SK-N-SH (cell line): ENCODE results near the gene TGFBI.

Source experiments
- CHD2 ChIP-seq: fragments of 150-350 bp; IDR thresholded peaks from 2 replicates; pipeline ENCODE4 v1.6.1; 2018; ENCODE audit warnings: low read length; ENCODE audit not compliant: partially characterized antibody
- EP300 ChIP-seq, 2 experiments: IDR thresholded peaks; 2 replicates each; pipeline versions ENCODE4 v1.4.0 to v1.6.1; 2012; ENCODE audit warnings: borderline replicate concordance in 1 of 2, low read depth in 1 of 2, low read length in 1 of 2
- EZH2phosphoT487 ChIP-seq: fragments of 200-600 bp; sonication (generic); IDR thresholded peaks from 2 replicates; pipeline ENCODE4 v1.6.1; 2017; ENCODE audit warnings: low read depth, mixed run types, mild to moderate bottlenecking, antibody characterized with exemption, moderate library complexity, borderline replicate concordance
- FOXM1 ChIP-seq: IDR thresholded peaks from 2 replicates; pipeline ENCODE4 v1.4.0; 2012; ENCODE audit warnings: low read depth, mild to moderate bottlenecking
- JUND ChIP-seq: IDR thresholded peaks from 2 replicates; pipeline ENCODE4 v1.4.0; 2012
- MXI1 ChIP-seq: IDR thresholded peaks from 2 replicates; pipeline ENCODE4 v1.6.1; 2012; ENCODE audit warnings: mild to moderate bottlenecking, low read depth, low read length, improper control_type of control experiment
- POLR2AphosphoS5 ChIP-seq: IDR thresholded peaks from 2 replicates; pipeline ENCODE4 v1.6.1; 2012; ENCODE audit warnings: low read depth, low read length
- RCOR1 ChIP-seq: fragments of 150-350 bp; IDR thresholded peaks from 2 replicates; pipeline ENCODE4 v1.6.1; 2017; ENCODE audit warnings: antibody characterized with exemption, low read length
- SMC3 ChIP-seq: IDR thresholded peaks from 2 replicates; pipeline ENCODE4 v1.6.1; 2012; ENCODE audit warnings: low read depth, low read length, improper control_type of control experiment
- TAF1 ChIP-seq: IDR thresholded peaks from 2 replicates; pipeline ENCODE4 v1.6.1; 2012; ENCODE audit warnings: low read depth, mild to moderate bottlenecking, low read length, moderate library complexity, borderline replicate concordance
- TF ChIP-seq, protein P1 (sequence below): fragments of 200-600 bp; sonication (generic); IDR thresholded peaks from 2 replicates; pipeline ENCODE4 v1.6.1; 2017; ENCODE audit warnings: antibody characterized with exemption, mild to moderate bottlenecking, moderate library complexity
- TF ChIP-seq, protein P2 (sequence below): fragments of 150-350 bp; IDR thresholded peaks from 2 replicates; pipeline ENCODE4 v1.6.1; 2017; ENCODE audit warnings: antibody characterized with exemption, low read length, low read depth, borderline replicate concordance
- TF ChIP-seq, protein P3 (sequence below): IDR thresholded peaks from 2 replicates; pipeline ENCODE4; 2012
- TF ChIP-seq, protein P4 (sequence below): IDR thresholded peaks from 2 replicates; pipeline ENCODE4 v1.4.0; 2012; ENCODE audit warnings: low read depth, borderline replicate concordance

DNA sequence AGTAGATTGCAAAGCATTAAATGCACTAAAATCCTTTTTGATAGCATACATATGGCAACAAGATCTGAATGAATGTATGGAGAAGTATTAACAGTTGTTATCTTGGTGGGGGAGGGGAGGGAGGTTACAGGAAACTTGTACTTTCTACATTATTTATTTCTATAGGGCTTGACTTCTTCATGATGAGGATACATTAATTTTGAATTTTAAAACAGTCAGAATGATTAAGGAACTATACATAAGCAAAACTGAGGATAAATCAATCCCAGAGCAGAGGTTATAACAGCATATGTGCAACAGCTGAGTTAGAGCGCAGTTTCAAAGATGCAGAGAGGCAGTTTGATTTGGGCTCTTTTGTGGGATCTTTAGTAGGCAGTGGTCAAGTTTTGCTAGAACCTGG is 80.0 kb downstream of the TGFBI start:
- TF ChIP-seq, protein P1, sequence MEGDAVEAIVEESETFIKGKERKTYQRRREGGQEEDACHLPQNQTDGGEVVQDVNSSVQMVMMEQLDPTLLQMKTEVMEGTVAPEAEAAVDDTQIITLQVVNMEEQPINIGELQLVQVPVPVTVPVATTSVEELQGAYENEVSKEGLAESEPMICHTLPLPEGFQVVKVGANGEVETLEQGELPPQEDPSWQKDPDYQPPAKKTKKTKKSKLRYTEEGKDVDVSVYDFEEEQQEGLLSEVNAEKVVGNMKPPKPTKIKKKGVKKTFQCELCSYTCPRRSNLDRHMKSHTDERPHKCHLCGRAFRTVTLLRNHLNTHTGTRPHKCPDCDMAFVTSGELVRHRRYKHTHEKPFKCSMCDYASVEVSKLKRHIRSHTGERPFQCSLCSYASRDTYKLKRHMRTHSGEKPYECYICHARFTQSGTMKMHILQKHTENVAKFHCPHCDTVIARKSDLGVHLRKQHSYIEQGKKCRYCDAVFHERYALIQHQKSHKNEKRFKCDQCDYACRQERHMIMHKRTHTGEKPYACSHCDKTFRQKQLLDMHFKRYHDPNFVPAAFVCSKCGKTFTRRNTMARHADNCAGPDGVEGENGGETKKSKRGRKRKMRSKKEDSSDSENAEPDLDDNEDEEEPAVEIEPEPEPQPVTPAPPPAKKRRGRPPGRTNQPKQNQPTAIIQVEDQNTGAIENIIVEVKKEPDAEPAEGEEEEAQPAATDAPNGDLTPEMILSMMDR = no peak
- TF ChIP-seq EZH2phosphoT487 = no peak
- TF ChIP-seq TAF1 = no peak
- no peak for TF ChIP-seq RCOR1
- no peak for TF ChIP-seq EP300 (IDR thresholded peaks at IDR 0.05; ENCODE audit: borderline replicate concordance in 1 of 2, low read depth in 1 of 2, low read length in 1 of 2)
- no peak for TF ChIP-seq JUND
- TF ChIP-seq POLR2AphosphoS5 = no peak
- TF ChIP-seq MXI1 = no peak
- TF ChIP-seq FOXM1 = no peak
- TF ChIP-seq, protein P2, sequence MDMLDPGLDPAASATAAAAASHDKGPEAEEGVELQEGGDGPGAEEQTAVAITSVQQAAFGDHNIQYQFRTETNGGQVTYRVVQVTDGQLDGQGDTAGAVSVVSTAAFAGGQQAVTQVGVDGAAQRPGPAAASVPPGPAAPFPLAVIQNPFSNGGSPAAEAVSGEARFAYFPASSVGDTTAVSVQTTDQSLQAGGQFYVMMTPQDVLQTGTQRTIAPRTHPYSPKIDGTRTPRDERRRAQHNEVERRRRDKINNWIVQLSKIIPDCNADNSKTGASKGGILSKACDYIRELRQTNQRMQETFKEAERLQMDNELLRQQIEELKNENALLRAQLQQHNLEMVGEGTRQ = no peak
- TF ChIP-seq, protein P3, sequence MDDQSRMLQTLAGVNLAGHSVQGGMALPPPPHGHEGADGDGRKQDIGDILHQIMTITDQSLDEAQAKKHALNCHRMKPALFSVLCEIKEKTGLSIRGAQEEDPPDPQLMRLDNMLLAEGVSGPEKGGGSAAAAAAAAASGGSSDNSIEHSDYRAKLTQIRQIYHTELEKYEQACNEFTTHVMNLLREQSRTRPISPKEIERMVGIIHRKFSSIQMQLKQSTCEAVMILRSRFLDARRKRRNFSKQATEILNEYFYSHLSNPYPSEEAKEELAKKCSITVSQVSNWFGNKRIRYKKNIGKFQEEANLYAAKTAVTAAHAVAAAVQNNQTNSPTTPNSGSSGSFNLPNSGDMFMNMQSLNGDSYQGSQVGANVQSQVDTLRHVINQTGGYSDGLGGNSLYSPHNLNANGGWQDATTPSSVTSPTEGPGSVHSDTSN = no peak
- no peak for TF ChIP-seq SMC3
- TF ChIP-seq CHD2 = no peak
- TF ChIP-seq, protein P4, sequence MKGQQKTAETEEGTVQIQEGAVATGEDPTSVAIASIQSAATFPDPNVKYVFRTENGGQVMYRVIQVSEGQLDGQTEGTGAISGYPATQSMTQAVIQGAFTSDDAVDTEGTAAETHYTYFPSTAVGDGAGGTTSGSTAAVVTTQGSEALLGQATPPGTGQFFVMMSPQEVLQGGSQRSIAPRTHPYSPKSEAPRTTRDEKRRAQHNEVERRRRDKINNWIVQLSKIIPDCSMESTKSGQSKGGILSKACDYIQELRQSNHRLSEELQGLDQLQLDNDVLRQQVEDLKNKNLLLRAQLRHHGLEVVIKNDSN = no peak
